ENCODE measurements around the gene ASPHD1. TPM values are rescaled to one million over a fixed set of nuclear protein-coding genes. Genes with fewer than 3 reads are reported as not detected.

The ASPHD1 gene
- total RNA-seq, 1 donor from 2014 or later = 1.6 TPM

- intact Hi-C loops (cut with DNase I) = no loop called here
- ATAC-seq (peak; percentile 61 to 69), DNase-seq (no peak)
- no peak for TF ChIP-seq CTCF (IDR thresholded peaks at IDR 0.05)
- no peak overlapping the region for H3K27ac ChIP-seq
- H3K36me3 ChIP-seq = no peaks in the 10 kb centered on the region
- H3K27me3 ChIP-seq (ENCODE audit: low read depth) = peaks cover 24% of the 10 kb centered on the region
- peaks cover 13% of the 10 kb centered on the region for H3K4me1 ChIP-seq
- peak overlapping the region; percentile 71 for H3K4me3 ChIP-seq
- H3K9me3 ChIP-seq = no peaks in the 10 kb centered on the region
Measured at GRCh38 chr16:29898804-29899515, 1.3 kb upstream of the ASPHD1 start.

GRCh38 chr16:29899516-29900101 lies 679 bp upstream of the ASPHD1 start, which contains the start of gene SEZ6L2:
Gene SEZ6L2, minus strand, starts transcription at chr16:29899550. Its CDS starts 531 bp downstream, at chr16:29899019.
- Histone ChIP-seq H3K4me1 (peaks cover 13% of the 10 kb centered on the region), H3K4me3 (peak within 1 kb of the TSS; percentile 71), H3K9me3 (no peaks in the 10 kb centered on the region), H3K36me3 (no peaks in the 10 kb centered on the region), H3K27ac (peak within 1 kb of the TSS; percentile 41), H3K27me3 (ENCODE audit: low read depth) (peaks cover 24% of the 10 kb centered on the region)
- intact Hi-C loops (cut with DNase I) = no loop called here
- peak; percentile 86 for ATAC-seq
- peak; percentile 79 for DNase-seq
- TF ChIP-seq CTCF (IDR thresholded peaks at IDR 0.05) = no peak

- no peak for TF ChIP-seq CTCF (IDR thresholded peaks at IDR 0.05)
- ATAC-seq (no peak), DNase-seq (peak; percentile 43)
- Histone ChIP-seq H3K4me3 (peak overlapping the region; percentile 71), H3K36me3 (no peaks in the 10 kb centered on the region), H3K4me1 (peaks cover 13% of the 10 kb centered on the region), H3K27ac (peak overlapping the region; percentile 41), H3K9me3 (no peaks in the 10 kb centered on the region), H3K27me3 (ENCODE audit: low read depth) (peaks cover 24% of the 10 kb centered on the region)
- intact Hi-C loops (cut with DNase I) = no loop called here
Measured at GRCh38 chr16:29900888-29901606, 759 bp downstream of the ASPHD1 start.

GRCh38 chr16:29901607-29901945 lies 1.3 kb downstream of the ASPHD1 start:
- ATAC-seq (no peak), DNase-seq (no peak)
- Histone ChIP-seq H3K27me3 (ENCODE audit: low read depth) (peaks cover 24% of the 10 kb centered on the region), H3K4me1 (peaks cover 13% of the 10 kb centered on the region), H3K9me3 (no peaks in the 10 kb centered on the region), H3K36me3 (no peaks in the 10 kb centered on the region), H3K4me3 (no peak overlapping the region), H3K27ac (no peak overlapping the region)
- TF ChIP-seq CTCF (IDR thresholded peaks at IDR 0.05) = no peak
- intact Hi-C loops (cut with DNase I) = no loop called here

- intact Hi-C loops (cut with DNase I) = no loop called here
- Histone ChIP-seq H3K9me3 (no peaks in the 10 kb centered on the region), H3K36me3 (no peaks in the 10 kb centered on the region), H3K4me1 (peaks cover 13% of the 10 kb centered on the region), H3K4me3 (no peak overlapping the region), H3K27ac (no peak overlapping the region), H3K27me3 (ENCODE audit: low read depth) (peaks cover 7% of the 10 kb centered on the region)
- ATAC-seq (no peak), DNase-seq (no peak)
- no peak for TF ChIP-seq CTCF (IDR thresholded peaks at IDR 0.05)
Measured at GRCh38 chr16:29903590-29903989, 3.3 kb downstream of the ASPHD1 start.

Measured in lower lobe of right lung (tissue), 2 donors.